HepG2 (cell line): ENCODE measurements around the gene MIA. TPM values are rescaled to one million over a fixed set of nuclear protein-coding genes. Genes with fewer than 3 reads are reported as not detected.

Experiments
- AGO2 ChIP-seq: fragments of 200-400 bp; formaldehyde crosslinking; optimal IDR thresholded peaks from 2 replicates; pipeline ENCODE3; 2017; ENCODE audit warnings: mild to moderate bottlenecking, low read depth, low read length, moderate library complexity
- CEBPG ChIP-seq: IDR thresholded peaks from 2 replicates; pipeline ENCODE4 v1.6.1; 2016
- DMTF1 ChIP-seq: sonication (generic); formaldehyde crosslinking; IDR thresholded peaks from 2 replicates; pipeline ENCODE4 v1.4.0; 2020; ENCODE audit warnings: mild to moderate bottlenecking, missing genetic modification reagents
- EED ChIP-seq: sonication (generic); formaldehyde crosslinking; IDR thresholded peaks from 2 replicates; pipeline ENCODE4 v1.5.0; 2020; ENCODE audit warnings: mild to moderate bottlenecking, missing genetic modification reagents
- EHMT2 ChIP-seq: fragments of 200-600 bp; sonication (generic); IDR thresholded peaks from 2 replicates; pipeline ENCODE4 v1.7.0; 2017; ENCODE audit warnings: antibody characterized with exemption, low read depth, low read length, borderline replicate concordance
- FOXO1 ChIP-seq: sonication (generic); formaldehyde crosslinking; IDR thresholded peaks from 2 replicates; pipeline ENCODE4 v1.4.0; 2020; ENCODE audit warnings: missing genetic modification reagents
- GTF2F1 ChIP-seq: fragments of 150-350 bp; IDR thresholded peaks from 2 replicates; pipeline ENCODE4 v1.6.1; 2014; ENCODE audit warnings: low read length
- IRF2 ChIP-seq: IDR thresholded peaks from 2 replicates; pipeline ENCODE4 v1.6.1; 2018; ENCODE audit warnings: missing genetic modification reagents, missing compliant biosample characterization
- KDM6A ChIP-seq: IDR thresholded peaks from 2 replicates; pipeline ENCODE4 v1.6.1; 2016; ENCODE audit warnings: low read depth
- MZF1 ChIP-seq: sonication (generic); formaldehyde crosslinking; IDR thresholded peaks from 2 replicates; pipeline ENCODE4 v1.8.1; 2023; ENCODE audit warnings: mild to moderate bottlenecking, missing genetic modification reagents, borderline replicate concordance
- NR3C1 ChIP-seq: sonication (generic); formaldehyde crosslinking; IDR thresholded peaks from 2 replicates; pipeline ENCODE4 v1.4.0; 2020; ENCODE audit warnings: missing genetic modification reagents
- POLR2AphosphoS2 ChIP-seq: IDR thresholded peaks from 2 replicates; pipeline ENCODE4 v1.6.1; 2011; ENCODE audit warnings: low read depth, low read length, improper control_type of control experiment
- RAD21 ChIP-seq: fragments of 450-650 bp; formaldehyde crosslinking; IDR thresholded peaks from 2 replicates; pipeline ENCODE4 v1.5.0; 2020; ENCODE audit warnings: mild to moderate bottlenecking
- RORA ChIP-seq: sonication (generic); formaldehyde crosslinking; IDR thresholded peaks from 2 replicates; pipeline ENCODE4 v1.5.0; 2020; ENCODE audit warnings: mild to moderate bottlenecking, missing genetic modification reagents, moderate library complexity
- TEF ChIP-seq: sonication (generic); formaldehyde crosslinking; IDR thresholded peaks from 2 replicates; pipeline ENCODE4 v1.5.0; 2020; ENCODE audit warnings: missing genetic modification reagents
- THYN1 ChIP-seq: sonication (generic); formaldehyde crosslinking; IDR thresholded peaks from 2 replicates; pipeline ENCODE4 v1.8.1; 2023; ENCODE audit warnings: low read depth, mild to moderate bottlenecking, moderate library complexity, missing genetic modification reagents, borderline replicate concordance
- TIGD3 ChIP-seq: sonication (generic); formaldehyde crosslinking; IDR thresholded peaks from 2 replicates; pipeline ENCODE4 v1.5.1; 2020; ENCODE audit warnings: mild to moderate bottlenecking, missing genetic modification reagents, borderline replicate concordance
- YEATS2 ChIP-seq: sonication (generic); formaldehyde crosslinking; IDR thresholded peaks from 2 replicates; pipeline ENCODE4 v1.4.0; 2020; ENCODE audit warnings: missing genetic modification reagents, borderline replicate concordance
- ZBTB21 ChIP-seq: sonication (generic); formaldehyde crosslinking; IDR thresholded peaks from 2 replicates; pipeline ENCODE4 v1.4.0; 2020; ENCODE audit warnings: missing genetic modification reagents
- ZIK1 ChIP-seq: sonication (generic); formaldehyde crosslinking; IDR thresholded peaks from 2 replicates; pipeline ENCODE4 v1.5.0; 2020; ENCODE audit warnings: mild to moderate bottlenecking, low read depth, missing genetic modification reagents, borderline replicate concordance
- ZKSCAN8 ChIP-seq: IDR thresholded peaks from 2 replicates; pipeline ENCODE4 v1.6.1; 2016; ENCODE audit warnings: borderline replicate concordance, missing genetic modification reagents, missing compliant biosample characterization
- ZNF10 ChIP-seq: sonication (generic); formaldehyde crosslinking; IDR thresholded peaks from 2 replicates; pipeline ENCODE4 v1.4.0; 2020; ENCODE audit warnings: mild to moderate bottlenecking, low read depth, missing genetic modification reagents, borderline replicate concordance
- ZNF160 ChIP-seq: sonication (generic); formaldehyde crosslinking; IDR thresholded peaks from 2 replicates; pipeline ENCODE4 v1.8.0; 2022; ENCODE audit warnings: mild to moderate bottlenecking, inconsistent platforms, missing genetic modification reagents
- ZNF24 ChIP-seq: fragments of 450-650 bp; IDR thresholded peaks from 2 replicates; pipeline ENCODE4 v1.6.1; 2017; ENCODE audit warnings: antibody characterized with exemption, mild to moderate bottlenecking
- ZNF3 ChIP-seq: IDR thresholded peaks from 2 replicates; pipeline ENCODE4 v1.7.0; 2017; ENCODE audit warnings: inconsistent platforms
- ZNF34 ChIP-seq: sonication (generic); formaldehyde crosslinking; IDR thresholded peaks from 2 replicates; pipeline ENCODE4 v1.4.0; 2020; ENCODE audit warnings: mild to moderate bottlenecking, missing genetic modification reagents, borderline replicate concordance
- ZNF713 ChIP-seq: sonication (generic); formaldehyde crosslinking; IDR thresholded peaks from 2 replicates; pipeline ENCODE4 v1.4.0; 2020; ENCODE audit warnings: mild to moderate bottlenecking, missing genetic modification reagents
- ZNF747 ChIP-seq: sonication (generic); formaldehyde crosslinking; IDR thresholded peaks from 2 replicates; pipeline ENCODE4 v1.8.1; 2023; ENCODE audit warnings: missing genetic modification reagents, mild to moderate bottlenecking, borderline replicate concordance
- ZNF777 ChIP-seq: sonication (generic); formaldehyde crosslinking; IDR thresholded peaks from 2 replicates; pipeline ENCODE4 v1.4.0; 2020; ENCODE audit warnings: missing genetic modification reagents
- polyA plus RNA-seq, 8 experiments: library from polyadenylated mRNA; depleted of rRNA in 3 of 8; stranded (reverse) in 7 of 8; unstranded in 1 of 8; fragments of >200 nt; fragmentation: Illumina TruSeq in 4 of 8; extraction: Trizol in 4 of 8; gene quantifications; 2 replicates each; pipeline versions ENCODE4 v1.2.1 to v1.2.3, GENCODE V29; 2011 to 2016; ENCODE audit warnings: low read depth in 4 of 8, missing spikeins in 1 of 8, mixed read lengths in 1 of 8; ENCODE audit not compliant: insufficient read depth in 1 of 8
- total RNA-seq, 5 experiments: library from RNA; depleted of rRNA; stranded (reverse); fragments of >200 nt; fragmentation: Illumina TruSeq; extraction: Trizol; gene quantifications; 2 replicates each; pipeline ENCODE4 v1.2.3, GENCODE V29; 2016; ENCODE audit warnings: low read depth in 1 of 5

Gene MIA
- total and polyA plus RNA-seq, 2 of the 13 experiments (the other 11 are each of a cell fraction or from before 2014, with no cell fraction given), result 0.61 TPM; not detected in 1

- TF ChIP-seq YEATS2 (CRISPR knock-in tag), result peak; percentile 24; the same call in 1 of the 2 replicates
- TF ChIP-seq FOXO1 (CRISPR knock-in tag), result peak; percentile 63
- no peak for TF ChIP-seq EHMT2
- no peak; the same call in 1 of the 2 replicates for TF ChIP-seq TEF
- TF ChIP-seq ZNF160, result 0 out of 2 replicates have a peak, but pooled peaks have one; percentile 35
- TF ChIP-seq AGO2, result no peak
- TF ChIP-seq IRF2, result peak; percentile 59; the same call in 1 of the 2 replicates
- TF ChIP-seq CEBPG (CRISPR knock-in tag), result peak; percentile 86
- no peak; the same call in 1 of the 2 replicates for TF ChIP-seq ZNF747 (CRISPR knock-in tag)
- no peak for TF ChIP-seq NR3C1 (CRISPR knock-in tag)
- TF ChIP-seq ZNF10 (CRISPR knock-in tag), result no peak
- TF ChIP-seq THYN1 (CRISPR knock-in tag), result no peak
- TF ChIP-seq ZKSCAN8 (CRISPR knock-in tag), result peak; percentile 74; the same call in 1 of the 2 replicates
- TF ChIP-seq ZNF713, result no peak
- no peak for TF ChIP-seq EED (CRISPR knock-in tag)
- TF ChIP-seq ZNF777, result peak; percentile 92
- 0 out of 2 replicates have a peak, but pooled peaks have one; percentile 56 for TF ChIP-seq DMTF1
- TF ChIP-seq ZNF34 (CRISPR knock-in tag), result no peak
- peak; percentile 68 for TF ChIP-seq ZNF3 (CRISPR knock-in tag)
- 0 out of 2 replicates have a peak, but pooled peaks have one; percentile 65 for TF ChIP-seq TIGD3 (CRISPR knock-in tag)
- TF ChIP-seq GTF2F1, result no peak
- no peak for TF ChIP-seq MZF1 (CRISPR knock-in tag)
- TF ChIP-seq KDM6A (CRISPR knock-in tag), result 0 out of 2 replicates have a peak, but pooled peaks have one; percentile 39
- TF ChIP-seq RORA, result no peak
- TF ChIP-seq RAD21 (CRISPR knock-in tag), result peak; percentile 83
- no peak for TF ChIP-seq ZIK1
- TF ChIP-seq ZNF24, result no peak
- TF ChIP-seq ZBTB21 (CRISPR knock-in tag), result 0 out of 2 replicates have a peak, but pooled peaks have one; percentile 3
- TF ChIP-seq POLR2AphosphoS2, result no peak
Observed at GRCh38 chr19:40797963-40798682, 22.8 kb downstream of the MIA start (continued).
